Transverse colon (tissue), 4 donors: ENCODE data around the gene CLEC4M. TPM values are rescaled to one million over a fixed set of nuclear protein-coding genes. Genes with fewer than 3 reads are reported as not detected.
"Not testable (repeated sequence)": the region's sequence is repeated elsewhere in the genome, so short reads cannot be mapped to it uniquely, and the experiment has no call there.

Source experiments
- DNase-seq: peaks from one replicate; pipeline ENCODE4 v3.0.0-alpha.2; 2019
- H3K27ac ChIP-seq, 4 donors: fragments of 200-600 bp; sonication (generic); 2 replicates each; pipeline ENCODE4 v1.5.1; 2016 to 2018; ENCODE audit warnings: inconsistent platforms in 4 of 4
- H3K27me3 ChIP-seq: fragments of 200-600 bp; sonication (generic); 2 replicates; pipeline ENCODE4 v1.5.1; 2017; ENCODE audit warnings: inconsistent platforms
- H3K36me3 ChIP-seq, 4 donors: fragments of 200-600 bp; sonication (generic); 2 replicates each; pipeline ENCODE4 v1.5.1; 2017 to 2019; ENCODE audit warnings: inconsistent platforms in 4 of 4
- H3K4me1 ChIP-seq, 4 donors: fragments of 200-600 bp; sonication (generic); 2 replicates each; pipeline ENCODE4 v1.5.1; 2017 to 2020; ENCODE audit warnings: inconsistent platforms in 4 of 4
- H3K4me3 ChIP-seq, 4 donors: fragments of 200-600 bp; sonication (generic); 1 replicate in 1 of 4; 2 replicates in 3 of 4; pipeline versions ENCODE4 v1.5.1 to v1.6.1; 2017 to 2019; ENCODE audit warnings: inconsistent platforms in 4 of 4
- H3K9me3 ChIP-seq, 2 donors: fragments of 200-600 bp; sonication (generic); 2 replicates each; pipeline ENCODE4 v1.5.1; 2017 to 2019; ENCODE audit warnings: inconsistent platforms in 2 of 2
- EP300 ChIP-seq: sonication (generic); formaldehyde crosslinking; IDR thresholded peaks from one replicate; pipeline ENCODE4 v1.6.1; 2017; ENCODE audit warnings: antibody characterized with exemption, low read depth
- POLR2A ChIP-seq: fragments of 450-650 bp; IDR thresholded peaks from one replicate; pipeline ENCODE4 v1.6.1; 2016; ENCODE audit warnings: antibody characterized with exemption, mild to moderate bottlenecking, moderate library complexity
- POLR2AphosphoS5 ChIP-seq, 3 donors: sonication (generic); formaldehyde crosslinking; IDR thresholded peaks; one replicate each; pipeline ENCODE4 v1.6.1; 2016; ENCODE audit warnings: antibody characterized with exemption in 3 of 3
- WGBS, 2 donors: methylation state at CpG; one replicate each; pipeline ENCODE4 v1.1.5; 2018; ENCODE audit warnings: low coverage in 1 of 2; 5-methylcytosine and 5-hydroxymethylcytosine counted together
- in situ Hi-C, 4 donors: fragments of 200-750 bp; cut with MboI; loops; one replicate each; pipeline versions ENCODE4 v1.15.0 to v1.15.1; 2017; ENCODE audit warnings: low sequenced_read_pairs in 3 of 4, low pct_ligation_motif_present in 1 of 4, low pct_unique_long_range_greater_than_20kb in 1 of 4
- intact Hi-C: fragments of 100-400 bp; cut with DNase I; formaldehyde crosslinking; loops from one replicate; pipeline ENCODE4 v1.15.1; 2023; ENCODE audit warnings: low total_unique reads
- total RNA-seq, 4 donors: library from RNA; depleted of rRNA; stranded (reverse); fragments of >200 nt; gene quantifications; one replicate each; pipeline ENCODE4 v1.1.0, GENCODE V29; 2016
- TF ChIP-seq, protein P1 (sequence below), 5 experiments: fragments of 200-600 bp in 3 of 5; fragments of 450-650 bp in 2 of 5; sonication (generic) in 3 of 5; IDR thresholded peaks; 1 replicate in 2 of 5; 2 replicates in 3 of 5; pipeline ENCODE4 v1.5.1; 2016 to 2017; ENCODE audit warnings: antibody characterized with exemption in 5 of 5, inconsistent platforms in 3 of 5, mild to moderate bottlenecking in 2 of 5, moderate library complexity in 1 of 5

Gene CLEC4M
- total RNA-seq, 4 donors from 2014 or later, result 0.16 TPM; not detected in 3

DNA sequence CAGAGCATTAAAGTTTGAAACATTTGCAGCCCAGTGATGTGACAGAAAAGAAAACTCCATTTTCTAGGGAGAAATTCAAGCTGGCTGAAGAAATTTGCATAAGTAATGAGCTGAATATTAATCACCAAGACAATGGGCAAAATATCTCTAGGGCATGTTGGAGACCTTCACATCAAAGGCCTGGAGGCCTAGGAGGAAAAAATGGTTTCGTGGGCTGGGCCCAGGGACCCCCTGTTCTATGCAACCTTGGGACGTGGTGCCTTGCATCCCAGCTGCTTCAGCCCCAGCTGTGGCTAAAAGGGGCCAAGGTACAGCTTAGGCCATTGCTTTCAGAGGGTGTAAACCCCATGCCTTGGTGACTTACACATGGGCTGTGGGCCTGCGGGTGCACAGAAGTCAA lies 5.7 kb upstream of the CLEC4M start:
- 77% methylated on average over 3 of the region's 3 CpGs; no CpG with 5 or more reads in 1 of the 2 donors for WGBS, 2 donors

DNA sequence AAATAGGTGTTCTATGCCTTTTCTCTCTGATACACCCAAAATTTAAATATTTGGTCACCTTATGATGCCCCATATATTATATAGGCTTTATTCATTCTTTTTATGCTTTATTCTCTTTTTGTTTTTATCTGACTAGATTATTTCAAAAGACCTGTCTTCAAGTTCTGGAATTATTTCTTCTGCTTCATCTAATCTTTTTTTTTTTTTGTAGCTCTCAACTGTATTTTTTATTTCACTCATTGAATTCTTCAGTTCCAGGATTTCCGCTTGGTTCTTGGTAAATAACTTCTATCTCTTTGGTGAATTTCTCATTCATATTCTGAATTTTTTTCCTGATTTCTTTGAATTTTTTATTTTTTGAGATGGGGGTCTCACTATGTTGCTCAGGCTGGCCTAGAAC lies 3.9 kb upstream of the CLEC4M start:
- Histone ChIP-seq H3K27ac (no peak overlapping the region), H3K4me3 (no peak overlapping the region), H3K9me3 (peaks cover 15 to 33% of the 10 kb centered on the region in 2 donors), H3K36me3 (no peaks in the 10 kb centered on the region), H3K4me1 (no peaks in the 10 kb centered on the region), H3K27me3 (no peaks in the 10 kb centered on the region)
- in situ Hi-C loops (no loop called here), intact Hi-C loops (no loop called here)
- TF ChIP-seq, protein P1, sequence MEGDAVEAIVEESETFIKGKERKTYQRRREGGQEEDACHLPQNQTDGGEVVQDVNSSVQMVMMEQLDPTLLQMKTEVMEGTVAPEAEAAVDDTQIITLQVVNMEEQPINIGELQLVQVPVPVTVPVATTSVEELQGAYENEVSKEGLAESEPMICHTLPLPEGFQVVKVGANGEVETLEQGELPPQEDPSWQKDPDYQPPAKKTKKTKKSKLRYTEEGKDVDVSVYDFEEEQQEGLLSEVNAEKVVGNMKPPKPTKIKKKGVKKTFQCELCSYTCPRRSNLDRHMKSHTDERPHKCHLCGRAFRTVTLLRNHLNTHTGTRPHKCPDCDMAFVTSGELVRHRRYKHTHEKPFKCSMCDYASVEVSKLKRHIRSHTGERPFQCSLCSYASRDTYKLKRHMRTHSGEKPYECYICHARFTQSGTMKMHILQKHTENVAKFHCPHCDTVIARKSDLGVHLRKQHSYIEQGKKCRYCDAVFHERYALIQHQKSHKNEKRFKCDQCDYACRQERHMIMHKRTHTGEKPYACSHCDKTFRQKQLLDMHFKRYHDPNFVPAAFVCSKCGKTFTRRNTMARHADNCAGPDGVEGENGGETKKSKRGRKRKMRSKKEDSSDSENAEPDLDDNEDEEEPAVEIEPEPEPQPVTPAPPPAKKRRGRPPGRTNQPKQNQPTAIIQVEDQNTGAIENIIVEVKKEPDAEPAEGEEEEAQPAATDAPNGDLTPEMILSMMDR (IDR thresholded peaks at IDR 0.05), result no peak
- TF ChIP-seq POLR2A (no peak), POLR2AphosphoS5 (IDR thresholded peaks at IDR 0.05) (no peak), EP300 (no peak)
- 93% methylated on average over 1 of the region's 1 CpG; no CpG with 5 or more reads in 1 of the 2 donors for WGBS, 2 donors
- DNase-seq, result no peak

More for the DNA sequence above, 5.7 kb upstream of the CLEC4M start:
- TF ChIP-seq EP300 (no peak), POLR2A (no peak), POLR2AphosphoS5 (IDR thresholded peaks at IDR 0.05) (no peak)
- TF ChIP-seq, protein P1 (IDR thresholded peaks at IDR 0.05), result no peak
- Histone ChIP-seq H3K27me3 (no peaks in the 10 kb centered on the region), H3K27ac (no peak overlapping the region), H3K9me3 (peaks cover 15 to 33% of the 10 kb centered on the region in 2 donors), H3K36me3 (no peaks in the 10 kb centered on the region), H3K4me3 (no peak overlapping the region), H3K4me1 (no peaks in the 10 kb centered on the region)
- in situ Hi-C loops, result no loop called here
- intact Hi-C loops, result no loop called here
- DNase-seq, result no peak

DNA sequence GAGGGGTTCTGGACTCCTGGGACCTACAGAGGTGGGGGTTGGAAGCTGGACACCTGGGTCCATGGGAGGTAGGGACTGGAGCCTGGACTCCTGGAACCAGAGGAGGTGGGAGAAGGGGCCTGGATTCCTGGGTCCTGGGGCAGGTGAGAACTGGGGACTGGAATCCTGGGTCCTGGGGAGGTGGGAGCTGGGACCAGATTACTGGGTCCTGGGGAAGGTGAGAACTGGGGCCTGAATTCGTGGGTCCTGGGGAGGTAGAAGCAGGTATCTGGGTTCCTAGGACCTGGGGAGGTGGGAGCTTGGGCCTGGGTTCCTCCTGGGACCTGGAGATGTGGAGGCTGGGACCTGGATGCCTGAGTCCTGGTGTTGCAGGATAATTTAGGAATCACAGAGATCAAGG lies 653 bp downstream of the CLEC4M start:
- intact Hi-C loops, result no loop called here
- in situ Hi-C loops, result no loop called here
- Histone ChIP-seq H3K36me3 (no peaks in the 10 kb centered on the region), H3K4me3 (no peak overlapping the region), H3K27ac (no peak overlapping the region), H3K9me3 (peaks cover 10% of the 10 kb centered on the region in 2 donors), H3K4me1 (no peaks in the 10 kb centered on the region), H3K27me3 (no peaks in the 10 kb centered on the region)
- WGBS, 2 donors, result 28 to 40% methylated on average over 1 of the region's 1 CpG
- no peak for TF ChIP-seq EP300
- TF ChIP-seq, protein P1 (IDR thresholded peaks at IDR 0.05), result no peak
- TF ChIP-seq POLR2AphosphoS5 (IDR thresholded peaks at IDR 0.05), result no peak
- TF ChIP-seq POLR2A, result no peak
- no peak for DNase-seq

- H3K27ac ChIP-seq, H3K36me3 ChIP-seq, in situ Hi-C loops, H3K4me1 ChIP-seq, DNase-seq, H3K27me3 ChIP-seq, intact Hi-C loops, H3K9me3 ChIP-seq, H3K4me3 ChIP-seq: not testable (repeated sequence)
- 48 to 60% methylated on average over 3 of the region's 3 CpGs for WGBS, 2 donors
Observed at GRCh38 chr19:7764157-7764556, 1.1 kb downstream of the CLEC4M start.

DNA sequence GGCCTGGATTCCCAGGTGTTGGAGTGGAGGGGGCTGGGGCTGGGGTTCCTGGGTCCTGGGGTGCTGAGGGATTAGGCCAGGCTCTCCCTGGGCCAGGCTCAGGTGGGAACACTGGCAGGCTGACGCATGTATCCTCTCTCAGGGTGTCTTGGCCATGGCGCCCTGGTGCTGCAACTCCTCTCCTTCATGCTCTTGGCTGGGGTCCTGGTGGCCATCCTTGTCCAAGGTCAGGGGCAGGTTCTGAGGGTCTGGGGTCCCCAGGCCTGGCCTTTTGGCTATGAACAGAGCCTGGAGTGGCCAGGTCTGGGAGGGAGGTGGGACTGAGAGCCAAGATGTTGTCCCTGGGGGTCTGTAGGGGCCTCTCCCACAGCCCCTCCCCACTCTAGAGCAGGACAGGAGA lies 2.0 kb downstream of the CLEC4M start:
- WGBS, 2 donors, result 93% methylated on average over 2 of the region's 2 CpGs; no CpG with 5 or more reads in 1 of the 2 donors
- DNase-seq, in situ Hi-C loops, intact Hi-C loops, H3K36me3 ChIP-seq, H3K27ac ChIP-seq, H3K9me3 ChIP-seq, H3K4me1 ChIP-seq, H3K4me3 ChIP-seq, H3K27me3 ChIP-seq: not testable (repeated sequence)
